ENCODE data around the gene GPR78.

Gene GPR78

DNA sequence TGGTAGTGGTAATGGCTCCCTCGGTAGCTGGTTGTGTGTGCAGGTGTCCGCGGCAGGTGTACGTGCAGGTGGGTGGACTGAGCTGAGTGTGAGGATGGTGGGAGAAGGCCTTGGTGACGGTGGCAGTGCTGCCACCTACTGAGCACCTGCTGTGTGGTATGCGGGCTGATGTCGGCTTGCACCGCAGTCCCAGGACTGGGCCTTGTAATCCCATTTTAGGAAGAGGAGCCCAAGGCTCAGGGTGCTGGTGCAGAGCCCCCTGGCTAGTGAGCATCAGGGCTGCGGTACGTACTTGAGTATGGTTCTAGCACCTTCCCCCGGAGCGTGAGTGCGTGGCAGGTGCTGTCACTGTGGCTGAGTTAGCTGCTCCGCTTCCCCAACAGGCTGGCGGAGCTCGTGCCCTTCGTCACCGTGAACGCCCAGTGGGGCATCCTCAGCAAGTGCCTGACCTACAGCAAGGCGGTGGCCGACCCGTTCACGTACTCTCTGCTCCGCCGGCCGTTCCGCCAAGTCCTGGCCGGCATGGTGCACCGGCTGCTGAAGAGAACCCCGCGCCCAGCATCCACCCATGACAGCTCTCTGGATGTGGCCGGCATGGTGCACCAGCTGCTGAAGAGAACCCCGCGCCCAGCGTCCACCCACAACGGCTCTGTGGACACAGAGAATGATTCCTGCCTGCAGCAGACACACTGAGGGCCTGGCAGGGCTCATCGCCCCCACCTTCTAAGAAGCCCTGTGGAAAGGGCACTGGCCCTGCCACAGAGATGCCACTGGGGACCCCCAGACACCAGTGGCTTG is 6.7 kb downstream of the GPR78 start:
- no peak for DNase-seq (ENCODE audit: low read depth in 2 of 2)

- no peak for DNase-seq (ENCODE audit: low read depth in 2 of 2)
These were observed 7.4 kb downstream of the GPR78 start for GRCh38 chr4:8587469-8588195.

- DNase-seq (ENCODE audit: low read depth in 2 of 2), result no peak
These were observed 7.9 kb downstream of the GPR78 start for GRCh38 chr4:8588196-8588470.

DNA sequence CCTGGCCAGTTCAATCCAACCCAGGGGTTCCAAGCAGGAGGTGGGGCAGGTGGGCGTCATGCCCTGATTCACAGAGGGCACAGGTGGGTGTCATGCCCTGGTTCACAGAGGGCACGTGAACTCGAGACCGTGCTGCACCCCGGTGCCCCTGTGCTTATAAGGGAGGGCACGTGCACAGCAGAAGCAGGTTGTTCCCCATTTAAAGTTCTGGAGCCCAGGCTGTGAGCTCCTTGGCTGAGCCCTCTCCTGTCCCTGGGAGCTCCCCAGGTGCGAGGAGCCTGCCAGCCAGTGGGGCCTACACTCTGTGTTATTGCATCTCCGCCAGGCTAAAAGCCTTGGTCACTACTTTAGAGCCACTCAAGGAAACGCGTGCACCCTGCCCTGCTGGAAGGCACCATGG is 9.1 kb downstream of the GPR78 start:
- DNase-seq (ENCODE audit: low read depth in 2 of 2), result no peak

- no peak for DNase-seq (ENCODE audit: low read depth in 2 of 2)
These were observed 9.8 kb downstream of the GPR78 start for GRCh38 chr4:8589823-8590545.

GRCh38 chr4:8590546-8590880 is 10.3 kb downstream of the GPR78 start:
- DNase-seq (ENCODE audit: low read depth in 2 of 2), result no peak

- no peak for DNase-seq (ENCODE audit: low read depth in 2 of 2)
These were observed 10.9 kb downstream of the GPR78 start for GRCh38 chr4:8591114-8591513.

GRCh38 chr4:8591626-8592365 is 11.6 kb downstream of the GPR78 start:
- DNase-seq (ENCODE audit: low read depth in 2 of 2), result no peak

- no peak for DNase-seq (ENCODE audit: low read depth in 2 of 2)
These were observed 12.4 kb downstream of the GPR78 start, which contains the start of gene CPZ for GRCh38 chr4:8592366-8593263. CPZ (plus strand) TSS chr4:8592765; CDS start chr4:8592834, 69 bp downstream.

- DNase-seq (ENCODE audit: low read depth in 2 of 2), result no peak
These were observed 13.3 kb downstream of the GPR78 start for GRCh38 chr4:8593264-8594096.

DNA sequence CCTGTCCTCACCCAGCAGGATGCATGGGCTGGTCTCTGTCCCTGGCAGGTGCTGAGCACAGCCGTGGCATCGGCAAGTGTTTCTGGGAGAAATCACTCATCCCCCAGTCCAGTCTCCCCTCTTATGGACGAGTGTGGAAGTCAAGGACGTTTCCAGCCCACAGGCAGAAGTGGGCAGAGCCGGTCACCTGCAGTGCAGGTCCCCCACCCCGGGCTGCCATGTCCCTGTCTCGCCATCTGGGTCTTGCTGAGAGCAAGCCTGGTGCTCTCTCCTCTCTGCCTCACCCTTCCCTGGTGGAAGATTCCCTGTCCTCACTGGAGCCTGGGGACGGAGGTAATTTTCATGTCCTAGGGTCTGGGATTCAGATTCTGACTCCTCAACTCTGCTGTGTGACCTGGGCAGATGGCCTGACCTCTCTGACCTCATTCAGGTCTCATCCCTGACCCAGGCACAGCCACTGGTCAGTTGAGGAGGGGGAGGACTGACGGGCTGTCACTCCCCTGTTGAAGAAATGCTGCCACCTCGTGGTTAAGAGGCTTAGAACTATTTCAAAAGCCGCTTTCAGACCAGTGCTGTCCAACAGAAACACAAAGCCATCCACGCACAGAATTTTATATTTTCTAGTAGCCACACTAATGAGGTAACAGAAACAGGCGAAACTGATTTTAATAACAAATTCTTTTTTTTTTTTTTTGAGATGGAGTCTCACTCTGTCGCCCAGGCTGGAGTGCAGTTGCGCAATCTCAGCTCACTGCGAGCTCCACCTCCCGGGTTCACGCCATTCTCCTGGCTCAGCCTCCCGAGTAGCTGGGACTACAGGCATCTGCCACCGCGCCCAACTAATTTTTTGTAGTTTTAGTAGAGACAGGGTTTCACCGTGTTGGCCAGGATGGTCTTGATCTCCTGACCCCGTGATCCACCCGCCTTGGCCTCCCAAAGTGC is 14.2 kb downstream of the GPR78 start:
- DNase-seq (ENCODE audit: low read depth in 2 of 2), result no peak

GRCh38 chr4:8595237-8596087 is 15.3 kb downstream of the GPR78 start:
- no peak for DNase-seq (ENCODE audit: low read depth in 2 of 2)

DNA sequence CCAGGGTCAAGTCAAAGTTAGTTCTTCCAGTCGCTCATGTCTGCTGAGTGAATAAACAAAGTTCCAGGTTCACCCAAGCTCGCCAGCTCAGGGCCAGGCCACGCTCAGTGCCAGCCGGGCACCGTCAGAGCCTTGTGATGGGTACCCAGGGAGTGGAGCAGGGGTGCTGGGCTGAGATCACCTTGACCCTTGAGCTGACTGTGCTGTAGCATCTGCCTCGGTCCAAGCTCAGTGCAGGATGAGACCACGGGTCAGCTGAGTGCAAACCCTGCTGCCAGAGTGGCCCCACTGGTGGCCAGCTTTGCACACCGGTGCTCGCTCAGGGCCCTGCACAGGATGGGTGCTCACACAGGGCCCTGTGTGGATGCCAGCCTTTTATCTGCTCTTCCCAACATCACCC is 16.7 kb downstream of the GPR78 start:
- DNase-seq (ENCODE audit: low read depth in 2 of 2), result no peak

DNA sequence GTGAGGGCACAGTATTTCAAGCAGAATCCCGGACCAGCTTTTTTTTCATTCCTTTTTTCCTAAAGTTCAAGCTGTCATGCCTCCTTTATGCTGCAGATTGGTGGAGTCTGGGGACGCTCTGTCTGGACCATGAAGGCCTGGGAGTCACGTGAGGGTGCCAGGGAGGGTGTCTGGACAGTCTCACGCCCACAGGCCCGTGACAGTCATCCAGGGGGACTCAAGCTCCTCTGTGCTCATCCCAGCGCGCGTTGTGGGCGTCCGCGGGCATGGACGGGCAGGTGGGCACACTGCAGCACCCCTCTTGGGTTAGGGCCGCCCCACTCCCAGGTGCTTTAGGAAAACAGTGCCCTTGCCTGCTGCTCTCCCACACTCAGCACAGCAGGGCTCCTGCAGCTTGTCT is 17.1 kb downstream of the GPR78 start:
- no peak for DNase-seq (ENCODE audit: low read depth in 2 of 2)

DNA sequence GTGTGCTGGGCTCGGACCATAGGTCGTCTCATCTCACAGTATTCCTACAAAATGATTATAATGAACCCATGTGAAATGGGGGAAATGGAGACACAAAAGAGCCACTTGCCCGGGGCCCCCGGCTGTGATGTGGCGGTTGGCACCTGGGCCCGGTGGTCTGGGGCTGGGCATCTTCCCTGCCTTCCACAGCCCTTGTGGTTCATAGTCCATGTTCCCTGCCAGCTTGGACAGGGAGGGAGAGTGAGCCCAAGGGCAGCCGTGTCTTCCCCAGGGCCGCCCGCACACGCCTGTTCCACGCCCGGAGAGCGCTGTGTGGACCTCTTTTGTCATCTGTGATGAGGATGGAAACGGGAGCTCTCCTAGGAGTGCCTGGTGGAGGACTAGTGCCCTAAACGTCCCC is 17.6 kb downstream of the GPR78 start:
- DNase-seq (ENCODE audit: low read depth in 2 of 2), result no peak

DNA sequence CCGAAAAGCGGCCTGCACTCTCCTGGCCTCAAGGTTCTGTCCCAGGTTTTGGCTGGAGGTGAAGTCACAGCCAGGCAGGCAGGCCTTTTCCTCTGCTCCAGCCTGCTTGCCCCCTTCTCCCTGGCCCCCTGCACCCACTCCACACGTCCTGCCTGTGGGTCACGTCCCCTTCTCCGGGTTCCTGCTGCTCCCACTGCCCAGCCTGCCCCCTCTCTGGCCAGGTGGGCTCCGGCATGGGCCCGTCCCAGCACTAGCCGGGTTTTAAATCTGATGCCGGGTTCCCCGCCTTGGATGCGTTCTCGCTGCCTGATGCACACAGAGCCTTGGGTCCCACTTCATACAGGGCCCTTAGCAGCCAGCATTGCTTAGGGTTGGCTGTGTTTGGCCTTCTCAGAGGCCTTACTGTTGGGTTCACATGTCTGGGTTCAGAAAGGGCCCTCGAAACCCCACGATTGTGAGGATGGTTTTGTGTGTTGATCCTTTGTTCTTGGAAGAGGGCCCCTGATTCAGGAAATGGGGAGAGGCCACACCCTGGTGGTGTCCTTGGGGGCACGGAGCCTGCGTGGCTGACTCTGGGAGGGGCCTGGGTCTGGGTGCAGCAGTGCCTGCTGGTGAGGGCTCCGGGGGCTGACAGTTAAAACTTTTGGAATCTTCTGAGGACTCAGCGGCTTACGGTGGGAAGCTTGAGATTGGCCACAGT is 18.3 kb downstream of the GPR78 start:
- no peak for DNase-seq (ENCODE audit: low read depth in 2 of 2)

DNA sequence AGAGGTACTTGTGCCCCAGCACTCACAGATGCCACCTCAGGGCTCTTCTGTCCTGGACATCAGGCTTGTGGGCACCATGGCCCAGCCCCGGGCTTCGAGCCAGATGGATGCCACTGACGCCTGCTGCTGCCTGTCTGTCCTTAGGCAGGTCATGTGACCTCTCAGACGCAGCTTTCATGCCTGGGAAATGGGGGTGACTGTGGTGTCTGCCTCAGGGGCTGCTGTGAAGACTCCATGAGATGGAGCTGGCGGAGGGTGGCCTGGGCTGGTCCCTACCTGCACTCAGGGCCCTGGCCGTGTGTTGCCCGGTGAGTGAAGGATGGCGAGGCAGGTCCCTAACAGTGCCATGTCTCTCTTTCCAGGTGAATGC is 18.9 kb downstream of the GPR78 start:
- DNase-seq (ENCODE audit: low read depth in 2 of 2), result no peak

DNA sequence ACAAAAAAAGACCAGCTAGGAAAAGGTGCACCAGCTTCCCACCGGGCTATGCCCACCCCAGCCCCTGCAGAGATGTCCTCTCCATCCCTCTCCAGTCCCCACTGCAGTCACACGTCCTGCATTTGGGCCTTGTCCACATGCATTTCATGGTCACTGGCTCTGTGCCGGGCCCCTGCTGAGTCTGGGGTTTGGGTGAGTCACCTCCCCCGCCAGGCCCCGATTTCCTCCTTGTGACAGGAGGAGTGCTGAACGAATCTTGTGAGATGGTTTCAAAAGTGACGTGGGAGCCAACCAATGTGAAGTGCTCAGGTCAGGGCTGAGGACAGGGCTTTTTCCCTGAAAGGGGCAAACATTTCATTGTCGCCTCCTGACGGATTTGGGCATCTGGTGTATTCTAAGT is 19.5 kb downstream of the GPR78 start:
- no peak for DNase-seq (ENCODE audit: low read depth in 2 of 2)
